ENCODE results near the gene IFNGR2.
"Not testable (repeated sequence)": the region's sequence is repeated elsewhere in the genome, so short reads cannot be mapped to it uniquely, and the experiment has no call there.

IFNGR2 gene

GRCh38 chr21:33403128-33403785, at the start of gene IFNGR2:
Gene IFNGR2 (plus strand): TSS chr21:33403413. CDS start chr21:33403544, 131 bp downstream.
- peak; percentile 71 for DNase-seq

GRCh38 chr21:33355355-33355754, 47.9 kb upstream of the IFNGR2 start:
- DNase-seq = no peak

GRCh38 chr21:33355996-33356395, 47.2 kb upstream of the IFNGR2 start:
- no peak for DNase-seq

GRCh38 chr21:33357177-33357576, 46.0 kb upstream of the IFNGR2 start:
- no peak for DNase-seq

- DNase-seq = no peak
Measured at GRCh38 chr21:33359446-33359845, 43.8 kb upstream of the IFNGR2 start.

- no peak for DNase-seq
Measured at GRCh38 chr21:33360281-33360680, 42.9 kb upstream of the IFNGR2 start.

- peak; percentile 93 for DNase-seq
Measured at GRCh38 chr21:33360881-33361602, 42.2 kb upstream of the IFNGR2 start.

- DNase-seq = peak; percentile 76
Measured at GRCh38 chr21:33362044-33362555, 41.1 kb upstream of the IFNGR2 start.

- DNase-seq = not testable (repeated sequence)
Measured at GRCh38 chr21:33363911-33364609, 39.2 kb upstream of the IFNGR2 start.

GRCh38 chr21:33364830-33365229, 38.4 kb upstream of the IFNGR2 start:
- no peak for DNase-seq

GRCh38 chr21:33367309-33367973, 35.8 kb upstream of the IFNGR2 start:
- DNase-seq = no peak

GRCh38 chr21:33368124-33368523, 35.1 kb upstream of the IFNGR2 start:
- DNase-seq = no peak

GRCh38 chr21:33368576-33368975, 34.6 kb upstream of the IFNGR2 start:
- no peak for DNase-seq

GRCh38 chr21:33369586-33369985, 33.6 kb upstream of the IFNGR2 start:
- DNase-seq = no peak

GRCh38 chr21:33370305-33370704, 32.9 kb upstream of the IFNGR2 start:
- no peak for DNase-seq

- DNase-seq = no peak
Measured at GRCh38 chr21:33371366-33371765, 31.8 kb upstream of the IFNGR2 start.

GRCh38 chr21:33372582-33372981, 30.6 kb upstream of the IFNGR2 start:
- DNase-seq = no peak

- no peak for DNase-seq
Measured at GRCh38 chr21:33373451-33373850, 29.8 kb upstream of the IFNGR2 start.

- no peak for DNase-seq
Measured at GRCh38 chr21:33374080-33374449, 29.1 kb upstream of the IFNGR2 start.

GRCh38 chr21:33374450-33375096, 28.6 kb upstream of the IFNGR2 start:
- DNase-seq = peak; percentile 78

GRCh38 chr21:33375101-33375644, 28.0 kb upstream of the IFNGR2 start:
- DNase-seq = no peak

- DNase-seq = no peak
Measured at GRCh38 chr21:33377221-33377920, 25.8 kb upstream of the IFNGR2 start.

Measured in CD4-positive, alpha-beta T cell treated with Interleukin-17A for 4 hours (primary cell).